CD8-positive, alpha-beta memory T cell (primary cell): ENCODE measurements around the gene PFDN6. TPM values are rescaled to one million over a fixed set of nuclear protein-coding genes. Genes with fewer than 3 reads are reported as not detected.

Experiments
- CTCF ChIA-PET: fragments of 350-600 bp; sonication (Branson Sonifier 250); formaldehyde crosslinking; loops from one replicate; lab custom pipeline; 2021; ENCODE audit warnings: antibody characterized with exemption; lab: Charles Lee
- POLR2A ChIA-PET: fragments of 350-600 bp; sonication (Branson Sonifier 250); formaldehyde crosslinking; loops from one replicate; lab custom pipeline; 2021; ENCODE audit warnings: antibody characterized with exemption; lab: Charles Lee
- DNase-seq, 5 donors: peaks; one replicate each; pipeline versions ENCODE4 v3.0.0 to v3.0.0-alpha.2; 2020 to 2022; ENCODE audit warnings: mixed read lengths in 1 of 5
- H3K27ac ChIP-seq: one replicate; pipeline ENCODE4 v1.7.0; 2013; ENCODE audit warnings: low read depth, mild to moderate bottlenecking, low read length, moderate library complexity
- H3K27me3 ChIP-seq: 2 replicates; pipeline ENCODE4 v1.7.0; 2013; ENCODE audit warnings: low read length, mild to moderate bottlenecking; ENCODE audit not compliant: insufficient read depth, poor library complexity, severe bottlenecking
- H3K36me3 ChIP-seq: 2 replicates; pipeline ENCODE4 v1.7.0; 2013; ENCODE audit warnings: mild to moderate bottlenecking, low read length, moderate library complexity; ENCODE audit not compliant: insufficient read depth
- H3K4me1 ChIP-seq: 2 replicates; pipeline ENCODE4 v1.7.0; 2013; ENCODE audit warnings: mild to moderate bottlenecking, low read length, moderate library complexity; ENCODE audit not compliant: insufficient read depth
- H3K4me3 ChIP-seq: 2 replicates; pipeline ENCODE4 v1.7.0; 2013; ENCODE audit warnings: mild to moderate bottlenecking, low read length
- H3K9me3 ChIP-seq: 2 replicates; pipeline ENCODE4 v1.7.0; 2013; ENCODE audit warnings: mild to moderate bottlenecking, low read length
- H3K27ac Mint-ChIP-seq, 8 donors: one replicate each; pipeline ENCODE4 v1.8.0; 2020 to 2021; ENCODE audit warnings: mixed read lengths in 8 of 8, mild to moderate bottlenecking in 6 of 8, inconsistent platforms in 3 of 8, moderate library complexity in 3 of 8
- H3K27me3 Mint-ChIP-seq, 2 donors: one replicate each; pipeline ENCODE4 v1.8.0; 2020 to 2021; ENCODE audit warnings: mixed read lengths in 2 of 2, mild to moderate bottlenecking in 1 of 2, moderate library complexity in 1 of 2
- H3K36me3 Mint-ChIP-seq, 3 donors: one replicate each; pipeline ENCODE4 v1.8.0; 2020 to 2021; ENCODE audit warnings: mixed read lengths in 3 of 3, inconsistent platforms in 1 of 3, mild to moderate bottlenecking in 1 of 3
- H3K4me1 Mint-ChIP-seq, 3 donors: one replicate each; pipeline ENCODE4 v1.8.0; 2020 to 2021; ENCODE audit warnings: mixed read lengths in 3 of 3, inconsistent platforms in 1 of 3, mild to moderate bottlenecking in 1 of 3
- H3K4me3 Mint-ChIP-seq, 7 donors: one replicate each; pipeline ENCODE4 v1.8.0; 2020 to 2021; ENCODE audit warnings: mixed read lengths in 7 of 7, mild to moderate bottlenecking in 6 of 7, moderate library complexity in 4 of 7, inconsistent platforms in 2 of 7
- H3K9me3 Mint-ChIP-seq, 5 donors: one replicate each; pipeline ENCODE4 v1.8.0; 2020 to 2022; ENCODE audit warnings: mixed read lengths in 5 of 5, mild to moderate bottlenecking in 3 of 5, moderate library complexity in 2 of 5, inconsistent platforms in 1 of 5
- polyA plus RNA-seq: library from polyadenylated mRNA; unstranded; fragments of 300-500 nt; fragmentation: Illumina TruSeq; gene quantifications from one replicate; pipeline ENCODE4 v1.2.3, GENCODE V29; 2021
- total RNA-seq, 2 experiments: library from RNA; stranded (reverse); gene quantifications; one replicate each; pipeline ENCODE4 v1.2.3, GENCODE V29; 2021

Gene PFDN6
- total and polyA plus RNA-seq, 3 experiments from 2014 or later = 37.4 to 119 (median 118) TPM

DNA sequence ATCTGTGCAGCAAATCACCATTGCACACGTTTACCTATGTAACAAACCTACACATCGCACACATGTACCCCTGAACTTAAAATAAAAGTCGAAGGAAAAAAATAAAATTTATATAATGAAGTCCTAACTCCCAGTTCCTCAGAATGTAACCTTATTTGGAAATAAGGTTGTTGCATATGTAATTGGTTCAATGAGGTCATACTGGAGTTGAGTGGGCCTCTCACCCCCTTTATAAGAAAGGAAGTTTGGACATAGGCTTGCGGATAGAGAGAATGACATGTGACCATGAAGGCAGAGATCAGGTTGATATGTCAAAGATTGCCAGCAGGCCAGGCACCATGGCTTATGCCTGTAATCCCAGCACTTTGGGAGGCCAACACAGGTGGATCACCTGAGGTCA lies 44.3 kb downstream of the PFDN6 start:
- H3K27me3 ChIP-seq = no peaks in the 10 kb centered on the region

DNA sequence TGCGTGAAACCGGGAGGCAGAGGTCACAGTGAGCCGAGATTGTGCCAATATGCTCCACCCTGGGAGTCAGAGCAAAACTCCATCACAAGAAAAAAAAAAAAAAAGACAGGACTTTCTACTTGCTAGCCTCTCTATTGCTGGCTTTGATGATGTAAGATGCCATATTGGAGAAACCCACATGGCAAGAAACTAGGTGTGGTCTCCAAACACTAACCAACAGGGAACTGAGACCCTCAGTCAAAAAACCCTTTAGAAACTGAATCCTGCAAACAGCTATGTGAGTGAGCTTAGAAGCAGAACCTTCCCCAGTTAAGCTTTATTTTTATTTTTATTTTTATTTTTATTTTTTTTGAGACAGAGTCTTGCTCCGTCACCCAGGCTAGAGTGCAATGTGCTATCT lies 46.5 kb downstream of the PFDN6 start:
- ChIA-PET POLR2A (interaction anchor here (0.6 kb wide), 1 partner anchor 38 kb away, joined by 5 read pairs; no protein-coding TSS in a partner anchor), CTCF (interaction anchor here (1.3 to 3.2 kb wide), 2 partner anchors 9 to 35 kb away, joined by 3 to 9 read pairs; no protein-coding TSS in a partner anchor)
- Mint-ChIP-seq H3K4me3 (no peak overlapping the region), H3K9me3 (no peaks in the 10 kb centered on the region), H3K36me3 (no peaks in the 10 kb centered on the region), H3K27me3 (no peaks in the 10 kb centered on the region), H3K27ac (no peak overlapping the region), H3K4me1 (peaks cover 5 to 14% (median 8%) of the 10 kb centered on the region in 3 donors)
- no peak for DNase-seq
- H3K4me1 ChIP-seq = no peaks in the 10 kb centered on the region
- H3K9me3 ChIP-seq = no peaks in the 10 kb centered on the region
- no peaks in the 10 kb centered on the region for H3K27me3 ChIP-seq
- H3K27ac ChIP-seq = no peak overlapping the region
- H3K36me3 ChIP-seq = no peaks in the 10 kb centered on the region
- H3K4me3 ChIP-seq = no peak overlapping the region

More for the DNA sequence above, 44.3 kb downstream of the PFDN6 start:
- ChIA-PET POLR2A (no interaction called here), CTCF (no interaction called here)
- Mint-ChIP-seq H3K4me3 (no peak overlapping the region), H3K9me3 (no peaks in the 10 kb centered on the region), H3K36me3 (no peaks in the 10 kb centered on the region), H3K4me1 (peaks cover 3 to 7% (median 4%) of the 10 kb centered on the region in 3 donors), H3K27me3 (peaks cover 0 to 3% of the 10 kb centered on the region in 2 donors), H3K27ac (no peak overlapping the region)
- DNase-seq = no peak
- Histone ChIP-seq H3K9me3 (no peaks in the 10 kb centered on the region), H3K27ac (no peak overlapping the region), H3K36me3 (no peaks in the 10 kb centered on the region), H3K4me1 (no peaks in the 10 kb centered on the region), H3K4me3 (no peak overlapping the region)

DNA sequence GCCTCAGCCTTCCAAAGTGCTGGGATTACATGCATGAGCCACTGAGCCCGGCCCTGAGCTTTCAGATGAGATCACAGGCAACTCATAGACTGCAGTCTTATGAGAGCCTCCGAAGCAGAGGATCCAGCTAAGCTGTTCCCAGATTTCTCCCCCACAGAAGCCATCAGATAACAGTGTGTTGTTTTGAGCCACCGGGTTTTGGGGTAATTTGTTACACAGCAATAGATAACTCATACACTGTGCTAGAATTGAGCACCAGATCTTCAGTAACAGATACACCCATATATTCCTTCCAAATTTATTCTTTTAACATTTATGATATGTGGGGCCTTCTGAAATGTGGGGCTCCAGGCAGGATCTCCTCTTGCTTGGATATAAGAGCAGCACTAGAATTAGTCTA lies 47.1 kb downstream of the PFDN6 start:
- Histone ChIP-seq H3K27me3 (no peaks in the 10 kb centered on the region), H3K9me3 (no peaks in the 10 kb centered on the region), H3K27ac (no peak overlapping the region), H3K4me3 (no peak overlapping the region), H3K36me3 (no peaks in the 10 kb centered on the region), H3K4me1 (no peaks in the 10 kb centered on the region)
- Mint-ChIP-seq H3K36me3 (no peaks in the 10 kb centered on the region), H3K4me1 (peaks cover 5 to 14% (median 8%) of the 10 kb centered on the region in 3 donors), H3K27me3 (no peaks in the 10 kb centered on the region), H3K27ac (no peak overlapping the region), H3K4me3 (no peak overlapping the region), H3K9me3 (no peaks in the 10 kb centered on the region)
- POLR2A ChIA-PET = interaction anchor here (0.6 kb wide), 1 partner anchor 38 kb away, joined by 5 read pairs; no protein-coding TSS in a partner anchor
- DNase-seq = no peak
- CTCF ChIA-PET = interaction anchor here (1.3 to 3.2 kb wide), 2 partner anchors 8 to 36 kb away, joined by 3 to 9 read pairs; no protein-coding TSS in a partner anchor

DNA sequence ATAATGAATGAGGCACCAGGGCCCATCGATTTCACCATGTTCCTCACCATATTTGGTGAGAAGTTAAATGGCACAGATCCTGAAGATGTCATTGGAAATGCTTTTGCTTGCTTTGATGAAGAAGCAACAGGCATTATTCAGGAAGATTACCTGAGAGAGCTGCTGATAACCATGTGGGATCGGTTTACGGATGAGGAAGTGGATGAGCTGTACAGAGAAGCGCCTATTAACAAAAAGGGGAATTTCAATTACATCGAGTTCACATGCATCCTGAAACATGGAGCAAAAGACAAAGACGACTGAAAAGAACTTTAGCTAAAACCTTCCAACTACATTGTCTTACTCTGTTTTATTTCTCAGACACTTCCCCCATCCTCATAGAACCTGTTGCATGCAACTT lies 49.8 kb downstream of the PFDN6 start:
- Histone ChIP-seq H3K4me1 (peaks cover 19% of the 10 kb centered on the region), H3K27me3 (no peaks in the 10 kb centered on the region), H3K4me3 (no peak overlapping the region), H3K36me3 (no peaks in the 10 kb centered on the region), H3K27ac (no peak overlapping the region), H3K9me3 (no peaks in the 10 kb centered on the region)
- no peaks in the 10 kb centered on the region for H3K36me3 Mint-ChIP-seq
- ChIA-PET CTCF (no interaction called here), POLR2A (no interaction called here)
- peaks cover 0 to 2% (median 0%) of the 10 kb centered on the region in 5 donors for H3K9me3 Mint-ChIP-seq
- H3K4me3 Mint-ChIP-seq = no peak overlapping the region
- peaks cover 17 to 28% (median 23%) of the 10 kb centered on the region in 3 donors for H3K4me1 Mint-ChIP-seq
- peaks cover 0 to 4% of the 10 kb centered on the region in 2 donors for H3K27me3 Mint-ChIP-seq
- no peak for DNase-seq
- H3K27ac Mint-ChIP-seq = peak overlapping the region in 1 of 8 donors; percentile 42

Other genes with a start within 250 kb of the PFDN6 start
- 10 to 100 TPM; 69.8 to 71.7 TPM for gene HLA-DPA1, start 216.0 kb upstream of the PFDN6 start, total RNA-seq
- 156 TPM for gene HLA-DPA1, start 216.0 kb upstream of the PFDN6 start, polyA plus RNA-seq
- 10 to 100 TPM; 20.8 to 25.1 TPM for gene HLA-DPB1, start 213.6 kb upstream of the PFDN6 start, total RNA-seq
- 178 TPM for gene HLA-DPB1, start 213.6 kb upstream of the PFDN6 start, polyA plus RNA-seq
- gene COL11A2, start 97.1 kb upstream of the PFDN6 start, total RNA-seq = 1 to 10 TPM in 1 of 2 experiments, under 1 TPM in 1; 0.69 to 1.1 TPM
- not detected for gene COL11A2, start 97.1 kb upstream of the PFDN6 start, polyA plus RNA-seq
- gene RXRB, start 88.9 kb upstream of the PFDN6 start, total RNA-seq = 10 to 100 TPM; 47.1 to 51.4 TPM
- 8.5 TPM for gene RXRB, start 88.9 kb upstream of the PFDN6 start, polyA plus RNA-seq
- 10 to 100 TPM; 63.1 to 63.6 TPM for gene SLC39A7, start 88.7 kb upstream of the PFDN6 start, total RNA-seq
- 32.9 TPM for gene SLC39A7, start 88.7 kb upstream of the PFDN6 start, polyA plus RNA-seq
- gene HSD17B8, start 84.9 kb upstream of the PFDN6 start, total RNA-seq = 10 to 100 TPM; 21.3 to 23.5 TPM
- 50.7 TPM for gene HSD17B8, start 84.9 kb upstream of the PFDN6 start, polyA plus RNA-seq
- 10 to 100 TPM; 43.1 to 47.0 TPM for gene RING1, start 81.1 kb upstream of the PFDN6 start, total RNA-seq
- gene RING1, start 81.1 kb upstream of the PFDN6 start, polyA plus RNA-seq = 10.1 TPM
- 10 to 100 TPM; 57.2 to 58.5 TPM for gene VPS52, start 17.7 kb upstream of the PFDN6 start, total RNA-seq
- gene VPS52, start 17.7 kb upstream of the PFDN6 start, polyA plus RNA-seq = 13.4 TPM
- gene RPS18, start 17.5 kb upstream of the PFDN6 start, total RNA-seq = 1,000 to 10,000 TPM; 3,797 to 3,852 TPM
- 7,106 TPM for gene RPS18, start 17.5 kb upstream of the PFDN6 start, polyA plus RNA-seq
- gene B3GALT4, start 12.5 kb upstream of the PFDN6 start, total RNA-seq = 1 to 10 TPM; 6.1 to 7.0 TPM
- 35.3 TPM for gene B3GALT4, start 12.5 kb upstream of the PFDN6 start, polyA plus RNA-seq
- 100 to 1,000 TPM; 112 to 117 TPM for gene WDR46, start 362 bp upstream of the PFDN6 start, total RNA-seq
- 76.0 TPM for gene WDR46, start 362 bp upstream of the PFDN6 start, polyA plus RNA-seq
- 10 to 100 TPM; 20.5 to 22.9 TPM for gene RGL2, start 9.3 kb downstream of the PFDN6 start, total RNA-seq
- 10.4 TPM for gene RGL2, start 9.3 kb downstream of the PFDN6 start, polyA plus RNA-seq
- gene TAPBP, start 24.5 kb downstream of the PFDN6 start, total RNA-seq = 100 to 1,000 TPM; 211 to 213 TPM
- 500 TPM for gene TAPBP, start 24.5 kb downstream of the PFDN6 start, polyA plus RNA-seq
- gene ZBTB22, start 28.1 kb downstream of the PFDN6 start, total RNA-seq = 1 to 10 TPM; 6.9 to 7.8 TPM
- 12.7 TPM for gene ZBTB22, start 28.1 kb downstream of the PFDN6 start, polyA plus RNA-seq
- gene DAXX, start 33.4 kb downstream of the PFDN6 start, total RNA-seq = 100 to 1,000 TPM in 1 of 2 experiments, 10 to 100 TPM in 1; 88.2 to 106 TPM
- 152 TPM for gene DAXX, start 33.4 kb downstream of the PFDN6 start, polyA plus RNA-seq
- 10 to 100 TPM; 51.6 to 52.7 TPM for gene KIFC1, start 102.2 kb downstream of the PFDN6 start, total RNA-seq
- 0.39 TPM for gene KIFC1, start 102.2 kb downstream of the PFDN6 start, polyA plus RNA-seq
- gene PHF1, start 121.4 kb downstream of the PFDN6 start, total RNA-seq = 10 to 100 TPM; 38.5 to 43.3 TPM
- gene PHF1, start 121.4 kb downstream of the PFDN6 start, polyA plus RNA-seq = 76.5 TPM
- 100 to 1,000 TPM; 149 to 164 TPM for gene CUTA, start 128.5 kb downstream of the PFDN6 start, total RNA-seq
- 451 TPM for gene CUTA, start 128.5 kb downstream of the PFDN6 start, polyA plus RNA-seq
- 10 to 100 TPM; 22.6 to 24.9 TPM for gene SYNGAP1, start 130.5 kb downstream of the PFDN6 start, total RNA-seq
- gene SYNGAP1, start 130.5 kb downstream of the PFDN6 start, polyA plus RNA-seq = 1.0 TPM
- gene ZBTB9, start 165.0 kb downstream of the PFDN6 start, total RNA-seq = 10 to 100 TPM; 16.4 to 16.5 TPM
- gene ZBTB9, start 165.0 kb downstream of the PFDN6 start, polyA plus RNA-seq = 9.1 TPM